Kidney epithelial cell (primary cell): ENCODE measurements around the gene COX6A2. TPM values are rescaled to one million over a fixed set of nuclear protein-coding genes. Genes with fewer than 3 reads are reported as not detected.

Experiments used
- DNase-seq: peaks from one replicate; pipeline ENCODE4 v3.0.0-alpha.2; 2010; ENCODE audit warnings: low read depth
- H3K27me3 ChIP-seq: 2 replicates; pipeline ENCODE4 v1.6.0; 2011; ENCODE audit warnings: low read length; ENCODE audit not compliant: control insufficient read depth, insufficient read depth
- H3K36me3 ChIP-seq: 2 replicates; pipeline ENCODE4 v1.5.1; 2011; ENCODE audit warnings: low read length; ENCODE audit not compliant: control insufficient read depth, insufficient read depth
- H3K4me3 ChIP-seq: 2 replicates; pipeline ENCODE4 v1.5.1; 2011; ENCODE audit warnings: low read depth, mild to moderate bottlenecking, control low read depth, low read length
- total RNA-seq: library from RNA; depleted of rRNA; stranded (reverse); fragments of >200 nt; gene quantifications from 2 replicates; pipeline ENCODE4 v1.2.3, GENCODE V29; 2015
- TF ChIP-seq, protein P1 (sequence below): IDR thresholded peaks from 2 replicates; pipeline ENCODE4 v1.5.1; 2011; ENCODE audit warnings: mild to moderate bottlenecking, moderate library complexity, low read length, control low read depth, inconsistent platforms; ENCODE audit not compliant: insufficient read depth, poor library complexity, severe bottlenecking

The COX6A2 gene
- total RNA-seq, 1 donor from 2014 or later = not detected

DNA sequence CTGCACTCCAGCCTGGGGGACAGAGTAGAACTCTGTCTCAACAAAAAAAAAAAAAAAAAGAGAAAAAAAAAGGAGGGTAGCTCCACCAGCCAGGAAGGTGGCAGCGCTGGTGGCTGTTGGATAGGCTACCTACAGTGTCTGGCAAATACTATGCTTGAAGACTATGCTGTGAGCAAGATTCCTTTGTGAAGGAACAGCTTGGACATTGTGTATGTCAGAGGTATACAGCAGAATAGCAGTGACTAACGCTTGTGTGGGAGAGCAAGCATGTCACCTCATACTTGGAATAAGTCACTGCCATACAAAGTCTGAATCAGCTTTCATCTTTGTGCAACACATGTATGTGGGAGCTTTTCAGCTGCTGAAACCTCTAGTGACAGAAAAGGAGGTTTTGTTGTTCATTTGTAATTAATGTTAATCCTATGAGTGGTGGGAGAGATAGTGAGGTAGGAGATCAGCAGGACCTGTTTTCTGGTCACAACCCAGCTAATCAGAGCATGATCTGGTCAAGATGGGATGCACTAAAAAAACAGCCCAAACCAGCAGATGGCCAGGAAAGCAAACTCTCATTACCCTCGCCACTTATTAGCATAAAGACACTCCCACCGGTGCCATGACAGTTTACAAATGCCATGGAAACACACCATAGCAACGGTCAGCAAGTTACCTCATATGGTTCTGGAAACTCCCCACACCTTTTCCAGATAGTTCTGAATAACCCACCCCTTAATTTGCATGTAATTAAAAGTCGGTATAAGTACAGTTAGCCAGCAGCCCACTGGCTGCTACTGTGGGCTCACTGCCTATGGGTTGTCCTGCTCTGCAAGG, 41.8 kb downstream of the COX6A2 start:
- Histone ChIP-seq H3K27me3 (no peaks in the 10 kb centered on the region), H3K4me3 (no peak overlapping the region), H3K36me3 (no peaks in the 10 kb centered on the region)
- DNase-seq = peak; percentile 32
- TF ChIP-seq, protein P1, sequence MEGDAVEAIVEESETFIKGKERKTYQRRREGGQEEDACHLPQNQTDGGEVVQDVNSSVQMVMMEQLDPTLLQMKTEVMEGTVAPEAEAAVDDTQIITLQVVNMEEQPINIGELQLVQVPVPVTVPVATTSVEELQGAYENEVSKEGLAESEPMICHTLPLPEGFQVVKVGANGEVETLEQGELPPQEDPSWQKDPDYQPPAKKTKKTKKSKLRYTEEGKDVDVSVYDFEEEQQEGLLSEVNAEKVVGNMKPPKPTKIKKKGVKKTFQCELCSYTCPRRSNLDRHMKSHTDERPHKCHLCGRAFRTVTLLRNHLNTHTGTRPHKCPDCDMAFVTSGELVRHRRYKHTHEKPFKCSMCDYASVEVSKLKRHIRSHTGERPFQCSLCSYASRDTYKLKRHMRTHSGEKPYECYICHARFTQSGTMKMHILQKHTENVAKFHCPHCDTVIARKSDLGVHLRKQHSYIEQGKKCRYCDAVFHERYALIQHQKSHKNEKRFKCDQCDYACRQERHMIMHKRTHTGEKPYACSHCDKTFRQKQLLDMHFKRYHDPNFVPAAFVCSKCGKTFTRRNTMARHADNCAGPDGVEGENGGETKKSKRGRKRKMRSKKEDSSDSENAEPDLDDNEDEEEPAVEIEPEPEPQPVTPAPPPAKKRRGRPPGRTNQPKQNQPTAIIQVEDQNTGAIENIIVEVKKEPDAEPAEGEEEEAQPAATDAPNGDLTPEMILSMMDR = no peak

DNA sequence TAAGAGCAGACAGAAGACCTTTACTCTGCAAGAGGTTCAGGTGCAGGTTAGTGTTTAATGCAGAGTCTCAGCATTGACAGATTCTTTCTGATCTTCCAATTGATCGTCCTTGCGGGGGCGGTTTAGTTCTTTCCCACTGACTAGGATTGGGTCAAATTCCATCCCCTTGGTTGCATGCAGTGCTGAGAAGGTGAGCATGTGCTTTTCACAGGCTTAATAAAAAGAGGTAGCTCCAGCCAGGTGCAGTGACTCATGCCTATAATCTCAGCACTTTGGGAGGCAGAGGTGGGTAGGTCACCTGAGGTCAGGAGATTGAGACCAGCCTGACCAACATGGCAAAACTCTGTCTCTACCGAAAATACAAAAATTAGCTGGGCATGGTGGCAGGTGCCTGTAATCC, 42.5 kb downstream of the COX6A2 start:
- H3K36me3 ChIP-seq = no peaks in the 10 kb centered on the region
- no peak for DNase-seq
- TF ChIP-seq, protein P1 = no peak
- H3K4me3 ChIP-seq = no peak overlapping the region
- no peaks in the 10 kb centered on the region for H3K27me3 ChIP-seq

DNA sequence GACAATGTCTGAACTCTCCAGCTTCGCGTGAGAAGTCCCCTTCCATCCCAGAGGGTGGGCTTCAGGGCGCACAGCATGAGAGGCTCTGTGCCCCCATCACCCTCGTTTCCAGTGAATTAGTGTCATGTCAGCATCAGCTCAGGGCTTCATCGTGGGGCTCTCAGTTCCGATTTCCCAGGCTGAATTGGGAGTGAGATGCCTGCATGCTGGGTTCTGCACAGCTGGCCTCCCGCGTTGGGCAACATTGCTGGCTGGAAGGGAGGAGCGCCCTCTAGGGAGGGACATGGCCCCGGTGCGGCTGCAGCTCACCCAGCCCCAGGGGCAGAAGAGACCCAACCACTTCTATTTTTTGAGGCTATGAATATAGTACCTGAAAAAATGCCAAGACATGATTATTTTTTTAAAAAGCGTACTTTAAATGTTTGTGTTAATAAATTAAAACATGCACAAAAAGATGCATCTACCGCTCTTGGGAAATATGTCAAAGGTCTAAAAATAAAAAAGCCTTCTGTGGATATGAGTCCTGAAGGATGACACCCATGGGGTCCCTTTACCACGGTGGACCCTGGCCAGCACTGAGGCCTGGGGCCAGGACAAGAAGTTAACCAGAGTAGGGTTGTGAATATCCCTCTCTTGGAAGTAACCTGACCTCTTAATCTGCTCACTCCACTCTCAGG, 45.5 kb downstream of the COX6A2 start:
- no peaks in the 10 kb centered on the region for H3K27me3 ChIP-seq
- H3K36me3 ChIP-seq = no peaks in the 10 kb centered on the region
- no peak for DNase-seq
- no peak overlapping the region for H3K4me3 ChIP-seq
- TF ChIP-seq, protein P1 = peak; percentile 66

DNA sequence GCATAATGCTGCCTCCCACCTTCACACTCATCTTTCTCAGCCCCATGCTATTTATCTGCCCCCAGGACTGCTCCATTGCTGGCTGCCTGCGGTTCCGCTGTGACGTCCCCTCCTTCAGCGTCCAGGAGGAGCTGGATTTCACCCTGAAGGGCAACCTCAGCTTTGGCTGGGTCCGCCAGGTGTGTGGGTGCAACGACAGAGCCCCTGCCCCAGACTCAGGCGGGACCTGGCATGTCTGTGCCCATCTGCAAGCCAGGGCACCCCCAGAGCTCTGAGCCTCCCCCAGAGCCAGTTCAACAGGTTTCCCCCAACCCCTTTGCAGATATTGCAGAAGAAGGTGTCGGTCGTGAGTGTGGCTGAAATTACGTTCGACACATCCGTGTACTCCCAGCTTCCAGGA, 48.0 kb downstream of the COX6A2 start:
- Histone ChIP-seq H3K27me3 (no peaks in the 10 kb centered on the region), H3K36me3 (no peaks in the 10 kb centered on the region), H3K4me3 (no peak overlapping the region)
- DNase-seq = no peak
- TF ChIP-seq, protein P1 = no peak

Other genes with a start within 250 kb of the COX6A2 start
- 71.9 and 83.1 TPM in 2 replicates for gene FUS, start 248.2 kb downstream of the COX6A2 start, total RNA-seq
- gene PYCARD, start 225.6 kb downstream of the COX6A2 start, total RNA-seq = 38.5 and 38.6 TPM in 2 replicates
- gene TRIM72, start 214.2 kb downstream of the COX6A2 start, total RNA-seq = not detected in 2 replicates
- gene PYDC1, start 211.2 kb downstream of the COX6A2 start, total RNA-seq = not detected in 2 replicates
- 0.21 and 0.82 TPM in 2 replicates for gene ITGAM, start 168.4 kb downstream of the COX6A2 start, total RNA-seq
- 0.04 and 0.14 TPM in 2 replicates for gene ITGAX, start 73.2 kb downstream of the COX6A2 start, total RNA-seq
- gene ITGAD, start 35.0 kb downstream of the COX6A2 start, total RNA-seq = not detected in 2 replicates
- 0.89 and 3.2 TPM in 2 replicates for gene ZNF843, start 14.4 kb upstream of the COX6A2 start, total RNA-seq
- 18.7 and 23.2 TPM in 2 replicates for gene ARMC5, start 31.1 kb upstream of the COX6A2 start, total RNA-seq
- 116 and 138 TPM in 2 replicates for gene TGFB1I1, start 43.8 kb upstream of the COX6A2 start, total RNA-seq
- gene SLC5A2, start 54.8 kb upstream of the COX6A2 start, total RNA-seq = 0.04 and 0.21 TPM in 2 replicates
- 54.0 and 64.1 TPM in 2 replicates for gene RUSF1, start 80.0 kb upstream of the COX6A2 start, total RNA-seq
- gene AHSP, start 99.5 kb upstream of the COX6A2 start, total RNA-seq = not detected in 2 replicates